Naive B cell (primary cell): ENCODE results near the gene ELMO1. TPM values are rescaled to one million over a fixed set of nuclear protein-coding genes. Genes with fewer than 3 reads are reported as not detected.

Source experiments
- ATAC-seq, 2 donors: fragments of 150-1000 bp; cut with Tn5 transposase; 2 replicates each; pipeline ENCODE4 v1.10.0; 2021; ENCODE audit warnings: low read depth in 2 of 2, mild to moderate bottlenecking in 2 of 2, moderate library complexity in 2 of 2
- DNase-seq: peaks from one replicate; pipeline ENCODE4 v3.0.0; 2022
- H3K27ac Mint-ChIP-seq, 6 donors: one replicate each; pipeline ENCODE4 v1.8.0; 2020 to 2022; ENCODE audit warnings: mild to moderate bottlenecking in 6 of 6, mixed read lengths in 6 of 6, moderate library complexity in 5 of 6, inconsistent platforms in 2 of 6
- H3K27me3 Mint-ChIP-seq, 3 donors: one replicate each; pipeline ENCODE4 v1.8.0; 2021 to 2022; ENCODE audit warnings: mixed read lengths in 3 of 3, mild to moderate bottlenecking in 1 of 3
- H3K36me3 Mint-ChIP-seq, 2 donors: one replicate each; pipeline ENCODE4 v1.8.0; 2020 to 2022; ENCODE audit warnings: mixed read lengths in 2 of 2, inconsistent platforms in 1 of 2, mild to moderate bottlenecking in 1 of 2
- H3K4me1 Mint-ChIP-seq, 3 donors: one replicate each; pipeline ENCODE4 v1.8.0; 2020 to 2022; ENCODE audit warnings: mixed read lengths in 3 of 3, inconsistent platforms in 1 of 3, mild to moderate bottlenecking in 1 of 3, moderate library complexity in 1 of 3
- H3K4me3 Mint-ChIP-seq, 8 donors: one replicate each; pipeline ENCODE4 v1.8.0; 2020 to 2022; ENCODE audit warnings: mild to moderate bottlenecking in 8 of 8, mixed read lengths in 8 of 8, moderate library complexity in 8 of 8, inconsistent platforms in 2 of 8
- H3K9me3 Mint-ChIP-seq, 7 donors: one replicate each; pipeline ENCODE4 v1.8.0; 2020 to 2022; ENCODE audit warnings: mixed read lengths in 7 of 7, mild to moderate bottlenecking in 5 of 7, inconsistent platforms in 2 of 7, moderate library complexity in 1 of 7
- polyA plus RNA-seq, 6 donors: library from polyadenylated mRNA; unstranded; fragments of 300-500 nt; fragmentation: Illumina TruSeq; gene quantifications; one replicate each; pipeline ENCODE4 v1.2.3, GENCODE V29; 2021; ENCODE audit warnings: low read depth in 6 of 6

Gene ELMO1
- polyA plus RNA-seq, 6 donors from 2014 or later = 42.8 to 69.9 (median 59.5) TPM

DNA sequence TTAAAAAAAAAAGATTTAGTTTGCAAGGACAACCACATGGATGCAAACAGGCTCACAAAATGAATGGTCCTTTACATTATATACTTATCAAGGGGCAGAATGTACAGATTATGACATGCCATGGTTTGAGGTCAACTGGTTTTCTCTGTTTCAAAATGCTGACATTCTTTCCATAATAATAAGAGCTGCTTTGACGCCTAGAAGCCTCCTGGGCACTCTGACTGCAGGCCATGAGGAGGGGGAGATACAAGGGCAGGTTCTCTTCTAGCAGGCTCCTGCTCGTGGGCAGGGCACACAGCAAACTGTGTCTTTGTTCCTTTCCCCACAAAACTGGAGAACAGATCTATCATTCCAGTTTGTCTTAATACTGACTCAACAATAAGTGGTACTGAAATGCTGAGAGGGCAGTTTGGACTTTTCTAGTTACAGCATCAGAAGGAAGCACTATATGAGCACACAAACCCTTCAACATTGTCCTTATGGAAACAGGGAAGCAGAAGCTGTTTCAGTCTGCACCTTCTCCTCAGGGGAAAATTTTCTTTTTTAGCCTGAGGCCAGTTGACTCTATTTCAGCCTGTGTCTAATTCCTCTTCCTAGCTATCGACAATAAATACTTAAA lies 409.4 kb downstream of the ELMO1 start:
- DNase-seq (no peak), ATAC-seq (no peak)
- peaks cover 3 to 28% (median 15%) of the 10 kb centered on the region in 7 donors for H3K9me3 Mint-ChIP-seq
- peaks cover 37 to 44% of the 10 kb centered on the region in 2 donors for H3K36me3 Mint-ChIP-seq
- no peaks in the 10 kb centered on the region for H3K27me3 Mint-ChIP-seq
- H3K4me3 Mint-ChIP-seq = no peak overlapping the region
- peaks cover 0 to 11% (median 7%) of the 10 kb centered on the region in 3 donors for H3K4me1 Mint-ChIP-seq
- no peak overlapping the region for H3K27ac Mint-ChIP-seq

DNA sequence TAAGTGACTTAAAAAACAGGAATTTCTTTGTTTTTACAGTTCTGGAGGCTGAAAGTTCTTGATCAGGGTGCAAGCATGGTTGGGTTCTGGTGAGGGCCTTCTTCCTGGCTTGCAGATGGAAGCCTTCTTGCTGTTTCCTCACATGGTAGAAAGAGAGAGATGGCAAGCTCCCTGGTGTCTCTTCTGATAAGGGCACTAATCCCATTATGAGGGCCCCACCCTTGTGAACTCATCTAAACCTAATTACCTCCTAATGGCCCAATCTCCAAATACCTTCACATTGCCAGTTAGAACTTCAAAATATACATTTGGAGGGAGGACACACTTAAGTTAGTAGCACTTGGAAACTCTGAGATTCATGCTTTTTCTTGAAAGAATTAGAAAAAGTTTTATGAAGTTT lies 410.0 kb downstream of the ELMO1 start:
- Mint-ChIP-seq H3K36me3 (peaks cover 37 to 44% of the 10 kb centered on the region in 2 donors), H3K4me3 (no peak overlapping the region), H3K4me1 (peaks cover 0 to 11% (median 7%) of the 10 kb centered on the region in 3 donors), H3K9me3 (peaks cover 3 to 28% (median 15%) of the 10 kb centered on the region in 7 donors), H3K27ac (no peak overlapping the region), H3K27me3 (no peaks in the 10 kb centered on the region)
- DNase-seq (no peak), ATAC-seq (no peak)

DNA sequence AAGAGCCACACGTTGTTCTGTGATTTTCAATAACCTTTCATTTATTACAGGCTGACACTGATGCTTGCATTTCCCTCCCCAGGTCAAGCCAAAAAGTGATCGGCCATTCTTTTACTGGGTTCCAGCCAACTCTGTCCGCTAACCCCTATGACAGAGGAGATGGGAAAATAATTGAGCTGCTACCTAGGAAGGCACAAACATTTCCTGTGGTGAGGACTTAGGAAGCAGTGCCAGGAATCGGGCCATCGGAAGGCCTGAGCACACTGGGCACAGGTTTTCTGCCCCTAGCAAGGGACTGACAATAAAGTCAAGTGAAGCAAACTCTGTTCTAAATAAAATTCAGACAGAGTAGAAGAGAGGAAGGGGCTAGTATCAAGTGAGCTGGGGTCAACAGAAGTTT lies 411.4 kb downstream of the ELMO1 start:
- peaks cover 3 to 28% (median 15%) of the 10 kb centered on the region in 7 donors for H3K9me3 Mint-ChIP-seq
- H3K27me3 Mint-ChIP-seq = no peaks in the 10 kb centered on the region
- H3K4me1 Mint-ChIP-seq = peaks cover 0 to 7% (median 0%) of the 10 kb centered on the region in 3 donors
- DNase-seq (no peak), ATAC-seq (no peak)
- peaks cover 37 to 46% of the 10 kb centered on the region in 2 donors for H3K36me3 Mint-ChIP-seq
- no peak overlapping the region for H3K27ac Mint-ChIP-seq
- H3K4me3 Mint-ChIP-seq = peak overlapping the region in 1 of 8 donors; percentile 6

DNA sequence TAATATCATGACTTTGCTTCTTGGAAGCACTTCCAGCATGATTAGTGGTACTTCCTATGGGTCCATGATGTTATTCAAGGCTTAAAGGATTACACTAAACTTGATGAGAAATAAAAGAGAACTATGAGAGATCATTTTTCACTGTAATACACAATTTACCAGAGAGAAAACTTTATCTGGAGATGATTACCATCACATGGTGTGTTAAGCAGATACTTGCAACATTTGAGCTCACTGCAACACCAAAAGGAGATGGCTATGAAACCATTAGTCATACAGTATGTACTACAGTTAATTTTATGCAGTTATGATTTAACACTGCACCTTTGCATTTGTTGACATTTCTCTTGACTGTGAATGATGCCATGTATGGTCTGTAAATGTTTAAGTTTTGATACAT lies 413.0 kb downstream of the ELMO1 start:
- ATAC-seq (no peak), DNase-seq (no peak)
- Mint-ChIP-seq H3K4me3 (no peak overlapping the region), H3K4me1 (peaks cover 0 to 11% (median 7%) of the 10 kb centered on the region in 3 donors), H3K27me3 (no peaks in the 10 kb centered on the region), H3K9me3 (peaks cover 0 to 20% (median 15%) of the 10 kb centered on the region in 7 donors), H3K36me3 (peaks cover 42 to 53% of the 10 kb centered on the region in 2 donors), H3K27ac (no peak overlapping the region)

DNA sequence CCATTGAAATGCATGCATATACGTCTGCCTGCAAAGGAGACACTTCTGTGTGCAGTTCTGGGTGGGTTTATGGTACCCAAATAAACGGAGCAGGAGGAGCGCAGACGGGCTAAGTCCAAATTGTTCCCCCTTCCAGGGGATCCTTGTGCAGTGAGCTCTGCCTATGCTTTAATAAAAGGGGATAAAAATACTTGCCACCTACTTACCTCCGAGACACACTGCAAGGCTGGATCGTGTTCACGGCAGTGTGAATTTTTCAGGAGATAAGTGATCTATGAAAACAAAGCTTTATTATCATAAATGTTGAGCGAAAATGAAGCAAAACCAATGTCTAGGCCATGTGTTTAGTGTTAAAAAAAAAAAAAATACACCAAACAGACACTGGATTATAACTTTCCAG lies 415.5 kb downstream of the ELMO1 start:
- Mint-ChIP-seq H3K27me3 (no peaks in the 10 kb centered on the region), H3K4me1 (peaks cover 0 to 13% (median 6%) of the 10 kb centered on the region in 3 donors)
- DNase-seq = no peak

DNA sequence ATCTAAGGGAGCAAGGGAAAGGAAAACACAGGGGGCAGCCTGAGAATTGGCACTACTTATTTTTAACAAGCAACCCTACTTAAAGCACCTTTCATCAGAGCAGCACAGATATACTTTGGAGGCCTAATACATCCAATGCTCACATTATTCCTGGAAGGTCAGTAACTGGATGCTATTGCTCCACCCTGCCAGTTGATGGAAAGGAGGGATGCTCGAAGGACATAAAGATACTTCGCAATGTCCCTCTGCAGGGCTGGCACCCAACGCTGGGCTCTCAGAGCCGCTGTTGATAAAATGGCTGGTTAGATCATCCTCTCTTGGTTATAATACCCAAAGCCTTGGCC lies 416.4 kb downstream of the ELMO1 start:
- Mint-ChIP-seq H3K4me1 (peaks cover 0 to 14% (median 4%) of the 10 kb centered on the region in 3 donors), H3K9me3 (no peaks in the 10 kb centered on the region), H3K36me3 (peaks cover 24 to 50% of the 10 kb centered on the region in 2 donors), H3K27ac (peak overlapping the region in 1 of 6 donors; percentile 29), H3K4me3 (no peak overlapping the region), H3K27me3 (no peaks in the 10 kb centered on the region)
- ATAC-seq (no peak), DNase-seq (no peak)

More for the DNA sequence above, 415.5 kb downstream of the ELMO1 start:
- Mint-ChIP-seq H3K36me3 (peaks cover 26 to 50% of the 10 kb centered on the region in 2 donors), H3K27ac (no peak overlapping the region), H3K4me3 (no peak overlapping the region), H3K9me3 (peaks cover 0 to 3% (median 1%) of the 10 kb centered on the region in 7 donors)
- no peak for ATAC-seq

DNA sequence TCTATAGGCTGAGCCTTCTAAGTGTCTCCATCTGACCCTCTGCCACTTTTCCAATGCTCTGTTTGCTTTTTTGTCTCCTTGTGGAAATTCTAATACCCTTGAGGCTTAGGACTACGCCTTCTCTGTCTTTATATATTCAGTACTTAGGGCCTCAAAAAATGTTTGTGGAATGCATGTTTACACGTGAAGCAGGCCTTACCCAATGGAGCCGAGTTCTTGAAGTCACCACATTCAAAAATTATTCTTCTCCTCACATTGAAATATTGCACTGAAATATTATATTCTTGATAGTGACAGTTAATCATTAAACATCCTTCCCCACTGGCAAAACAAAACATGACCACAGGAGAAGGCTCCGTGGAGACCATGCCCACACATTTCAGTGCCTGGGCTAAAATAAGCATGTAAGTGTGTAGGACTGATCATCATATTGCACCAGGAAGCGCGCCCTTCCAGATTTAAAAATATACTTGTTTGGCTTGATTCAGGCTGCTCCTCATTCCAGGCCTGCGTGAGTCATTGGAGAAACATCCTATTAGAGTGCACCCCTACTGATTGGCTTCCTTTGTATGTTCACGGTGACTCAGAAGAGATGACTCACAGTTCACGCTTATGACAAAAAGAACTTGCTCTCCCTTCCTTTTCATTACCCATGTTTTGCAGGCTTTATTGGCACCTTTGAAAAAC lies 416.9 kb downstream of the ELMO1 start:
- Mint-ChIP-seq H3K9me3 (peaks cover 0 to 2% (median 0%) of the 10 kb centered on the region in 7 donors), H3K36me3 (peaks cover 29 to 52% of the 10 kb centered on the region in 2 donors), H3K4me3 (no peak overlapping the region), H3K27ac (peak overlapping the region in 1 of 6 donors; percentile 29), H3K4me1 (peaks cover 4 to 19% (median 8%) of the 10 kb centered on the region in 3 donors), H3K27me3 (no peaks in the 10 kb centered on the region)
- no peak for ATAC-seq
- no peak for DNase-seq

DNA sequence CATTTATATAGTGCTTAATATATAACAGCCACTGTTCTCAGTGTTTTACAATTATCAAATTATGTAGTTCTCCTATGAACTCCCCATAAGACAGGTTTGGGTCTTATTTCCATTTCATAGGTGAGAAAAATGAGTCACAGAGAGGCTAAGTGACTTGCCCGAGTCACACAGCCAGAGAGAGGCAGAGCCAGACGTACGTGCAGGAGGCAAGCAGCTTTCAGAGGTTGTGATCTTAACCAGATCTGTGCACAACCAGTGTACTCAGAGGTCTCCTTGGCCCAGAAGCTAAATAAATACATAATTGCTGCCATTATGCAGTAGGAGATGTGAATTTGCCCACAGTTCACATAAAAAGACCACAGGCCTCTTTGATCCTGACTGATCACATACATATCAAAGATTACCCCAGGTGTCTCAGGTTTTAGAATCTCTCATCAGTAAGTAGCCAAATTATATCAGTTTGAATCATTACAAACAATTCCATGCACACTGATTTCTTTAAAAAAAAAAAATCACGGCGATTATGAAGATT lies 419.7 kb downstream of the ELMO1 start:
- ATAC-seq = no peak
- H3K36me3 Mint-ChIP-seq = peaks cover 30 to 60% of the 10 kb centered on the region in 2 donors
- no peak for DNase-seq
- H3K4me3 Mint-ChIP-seq = no peak overlapping the region
- H3K4me1 Mint-ChIP-seq = peaks cover 5 to 22% (median 13%) of the 10 kb centered on the region in 3 donors
- H3K9me3 Mint-ChIP-seq = peaks cover 0 to 3% (median 0%) of the 10 kb centered on the region in 7 donors
- no peak overlapping the region for H3K27ac Mint-ChIP-seq
- H3K27me3 Mint-ChIP-seq = no peaks in the 10 kb centered on the region

DNA sequence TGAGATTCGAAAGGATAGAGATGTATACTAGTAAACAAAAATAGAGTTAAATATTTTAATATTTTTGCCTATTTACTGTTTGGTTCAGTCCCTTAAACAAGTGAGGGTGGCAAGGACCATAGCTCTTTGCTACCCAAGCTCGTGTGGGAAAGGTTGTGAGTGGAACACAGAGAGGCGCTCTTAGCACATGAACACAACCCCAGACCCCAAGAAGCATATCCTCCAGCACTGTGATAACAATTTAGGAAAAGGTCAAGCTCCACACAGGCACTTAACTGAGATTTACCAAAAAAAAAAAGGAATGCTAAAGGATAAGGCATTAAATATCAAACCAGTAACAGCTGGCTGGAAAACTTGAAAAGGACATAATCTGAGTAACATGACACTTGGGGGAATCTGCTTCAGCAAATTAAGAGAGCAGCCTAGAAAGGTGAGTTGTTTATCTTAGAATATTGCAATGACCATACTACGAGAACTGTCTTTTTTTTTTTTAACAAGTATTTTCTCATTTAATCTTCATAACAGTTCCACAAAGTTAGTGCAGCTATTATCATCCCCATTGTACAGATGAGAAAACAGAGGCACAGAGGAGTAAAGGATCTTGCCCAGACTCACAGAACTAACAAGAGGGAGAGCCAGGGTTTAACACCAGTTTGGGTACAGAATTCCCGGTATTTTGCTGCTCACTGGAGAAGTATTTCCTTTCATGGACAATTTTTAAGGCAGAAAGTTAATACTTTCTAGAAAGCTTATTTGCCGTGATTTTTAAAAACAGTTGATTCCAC lies 420.9 kb downstream of the ELMO1 start:
- ATAC-seq (no peak), DNase-seq (no peak)
- Mint-ChIP-seq H3K27me3 (no peaks in the 10 kb centered on the region), H3K4me1 (peaks cover 5 to 25% (median 15%) of the 10 kb centered on the region in 3 donors), H3K27ac (no peak overlapping the region), H3K4me3 (no peak overlapping the region), H3K9me3 (peaks cover 0 to 3% (median 0%) of the 10 kb centered on the region in 7 donors), H3K36me3 (peaks cover 27 to 53% of the 10 kb centered on the region in 2 donors)

DNA sequence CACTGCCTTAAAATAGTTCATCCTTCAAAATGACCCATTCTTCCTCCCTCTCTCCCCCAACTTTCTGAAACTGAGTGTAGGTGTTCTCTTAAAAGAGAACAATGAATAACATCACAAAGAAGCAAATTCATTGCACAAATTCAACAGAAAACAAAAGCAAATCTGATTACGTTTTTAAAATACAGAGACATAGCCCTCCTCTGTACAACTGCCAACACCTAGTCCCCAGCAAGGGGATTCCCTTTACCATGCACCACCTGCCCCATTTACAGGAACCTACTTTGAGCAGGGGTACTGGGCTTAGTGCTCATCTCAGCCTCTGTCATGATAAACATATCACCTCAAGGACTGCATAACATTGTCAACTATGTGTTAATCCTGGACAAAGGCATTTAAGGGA lies 421.6 kb downstream of the ELMO1 start:
- no peak for DNase-seq
- peaks cover 5 to 25% (median 15%) of the 10 kb centered on the region in 3 donors for H3K4me1 Mint-ChIP-seq
- H3K27ac Mint-ChIP-seq = peak overlapping the region in 2 of 6 donors; percentile 2 to 20
- no peak for ATAC-seq
- peaks cover 0 to 3% (median 0%) of the 10 kb centered on the region in 7 donors for H3K9me3 Mint-ChIP-seq
- no peak overlapping the region for H3K4me3 Mint-ChIP-seq
- peaks cover 22 to 48% of the 10 kb centered on the region in 2 donors for H3K36me3 Mint-ChIP-seq
- no peaks in the 10 kb centered on the region for H3K27me3 Mint-ChIP-seq

DNA sequence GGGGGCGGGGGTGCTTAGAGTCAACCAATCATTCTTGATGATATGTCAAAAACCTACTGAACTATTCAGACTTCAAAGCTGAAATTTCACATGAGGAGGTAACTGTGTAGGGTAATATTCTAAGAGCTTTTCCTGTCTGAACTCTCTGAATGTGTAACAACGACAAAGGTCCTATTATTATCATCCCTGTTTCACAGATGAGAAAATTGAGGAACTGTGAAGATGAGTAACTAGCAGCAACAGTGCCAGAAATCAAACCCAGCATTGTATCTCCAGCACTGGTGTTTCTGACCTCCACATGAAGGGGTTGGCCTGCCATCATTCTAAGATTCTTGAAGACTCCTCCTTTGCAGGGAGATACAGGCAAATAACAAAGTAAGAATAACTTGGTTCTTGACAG lies 429.7 kb downstream of the ELMO1 start:
- peaks cover 0 to 8% (median 0%) of the 10 kb centered on the region in 7 donors for H3K9me3 Mint-ChIP-seq
- H3K27me3 Mint-ChIP-seq = no peaks in the 10 kb centered on the region
- H3K36me3 Mint-ChIP-seq = peaks cover 13 to 31% of the 10 kb centered on the region in 2 donors
- H3K4me1 Mint-ChIP-seq = peaks cover 6 to 11% (median 9%) of the 10 kb centered on the region in 3 donors
- DNase-seq (no peak), ATAC-seq (no peak)
- no peak overlapping the region for H3K4me3 Mint-ChIP-seq
- H3K27ac Mint-ChIP-seq = peak overlapping the region in 1 of 6 donors; percentile 41

DNA sequence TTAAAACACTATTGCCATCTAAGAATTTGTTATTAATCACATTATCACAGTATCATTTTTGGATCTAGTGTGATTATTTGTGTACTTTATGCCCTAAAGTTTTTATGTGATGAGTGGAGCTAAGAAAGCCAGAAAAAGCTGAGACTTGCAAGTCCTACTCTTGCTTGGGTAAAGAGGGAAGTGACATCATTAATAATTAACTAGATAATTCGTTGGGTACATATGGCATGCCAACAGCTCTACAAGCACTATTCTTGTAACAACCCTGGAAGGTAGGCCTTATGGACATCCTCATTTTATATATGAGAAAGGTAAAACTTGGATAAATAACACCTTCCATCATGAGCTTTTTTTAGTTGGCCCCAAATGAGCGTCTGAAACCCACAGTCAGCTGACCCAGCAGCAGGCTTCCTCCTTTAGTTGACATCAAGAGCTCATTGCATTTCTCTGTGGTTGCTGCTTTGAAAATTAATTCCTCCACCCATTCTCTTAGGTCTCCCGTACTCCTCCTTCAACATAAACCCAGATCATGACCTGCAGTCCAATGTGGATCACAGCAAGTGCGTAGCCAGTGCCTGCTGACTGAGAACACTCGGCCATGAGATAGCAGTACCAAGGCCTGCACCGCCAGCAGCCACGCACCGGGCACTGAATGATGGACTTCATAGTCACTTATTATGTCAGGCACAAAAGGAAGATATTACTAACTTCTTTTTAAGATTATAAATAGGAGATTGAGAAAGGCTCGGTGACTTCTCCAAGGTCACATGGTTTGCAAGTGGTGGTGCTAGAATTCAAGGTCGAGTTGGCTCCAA lies 432.4 kb downstream of the ELMO1 start:
- ATAC-seq (no peak), DNase-seq (no peak)
- Mint-ChIP-seq H3K36me3 (peaks cover 38 to 44% of the 10 kb centered on the region in 2 donors), H3K4me1 (peaks cover 6 to 9% (median 7%) of the 10 kb centered on the region in 3 donors), H3K27me3 (no peaks in the 10 kb centered on the region), H3K4me3 (no peak overlapping the region), H3K27ac (peak overlapping the region in 3 of 6 donors; percentile 36 to 82 (median 78)), H3K9me3 (peaks cover 0 to 8% (median 0%) of the 10 kb centered on the region in 7 donors)
